OCI-LY1 (cell line): ENCODE results near the gene SH2D5.
"Not testable (repeated sequence)": the region's sequence is repeated elsewhere in the genome, so short reads cannot be mapped to it uniquely, and the experiment has no call there.

Source experiments
- H2AFZ ChIP-seq: fragments of 200-600 bp; sonication (generic), shearing (Covaris generic); 2 replicates; pipeline ENCODE4 v1.6.0; 2014; ENCODE audit warnings: antibody characterized with exemption, mild to moderate bottlenecking, low read length
- H3F3A ChIP-seq: fragments of 200-600 bp; sonication (generic), shearing (Covaris generic); 2 replicates; pipeline ENCODE4 v1.6.0; 2014; ENCODE audit warnings: mild to moderate bottlenecking, antibody characterized with exemption, low read length, moderate library complexity; ENCODE audit not compliant: insufficient read depth
- H3K27ac ChIP-seq: fragments of 200-600 bp; sonication (generic); 2 replicates; pipeline ENCODE4 v1.5.1; 2014; ENCODE audit warnings: low read length, mixed run types, mild to moderate bottlenecking, low read depth; ENCODE audit not compliant: poor library complexity, severe bottlenecking
- H3K27me3 ChIP-seq: fragments of 200-600 bp; sonication (generic); 2 replicates; pipeline ENCODE4 v1.6.0; 2014; ENCODE audit warnings: antibody characterized with exemption, mild to moderate bottlenecking, low read length, moderate library complexity; ENCODE audit not compliant: insufficient read depth
- H3K36me3 ChIP-seq: fragments of 200-600 bp; sonication (generic); 2 replicates; pipeline ENCODE4 v1.6.1; 2014; ENCODE audit warnings: mild to moderate bottlenecking, antibody characterized with exemption, low read length, moderate library complexity, mixed read lengths; ENCODE audit not compliant: insufficient read depth
- H3K4me1 ChIP-seq: fragments of 200-600 bp; sonication (generic); 2 replicates; pipeline ENCODE4 v1.5.1; 2014; ENCODE audit warnings: mild to moderate bottlenecking, low read length, moderate library complexity; ENCODE audit not compliant: insufficient read depth, severe bottlenecking
- H3K4me2 ChIP-seq: fragments of 200-600 bp; sonication (generic), shearing (Covaris generic); 2 replicates; pipeline ENCODE4 v1.6.1; 2014; ENCODE audit warnings: low read length
- H3K4me3 ChIP-seq: fragments of 200-600 bp; sonication (generic); 2 replicates; pipeline ENCODE4 v1.5.1; 2014; ENCODE audit warnings: low read length, low read depth, mild to moderate bottlenecking, mixed read lengths; ENCODE audit not compliant: poor library complexity, severe bottlenecking
- H3K79me2 ChIP-seq: fragments of 200-600 bp; shearing (Covaris generic); 2 replicates; pipeline ENCODE4 v1.6.1; 2016; ENCODE audit warnings: mixed run types, low read length, mixed read lengths; ENCODE audit not compliant: insufficient read depth
- H3K9ac ChIP-seq: fragments of 200-600 bp; sonication (generic), shearing (Covaris generic); 2 replicates; pipeline ENCODE4 v1.6.1; 2014; ENCODE audit warnings: mild to moderate bottlenecking, low read length, mixed read lengths
- H3K9me2 ChIP-seq: fragments of 200-600 bp; sonication (generic), shearing (Covaris generic); 2 replicates; pipeline ENCODE4 v1.6.1; 2014; ENCODE audit warnings: low read depth, mild to moderate bottlenecking, low read length, mixed read lengths
- H3K9me3 ChIP-seq: fragments of 200-600 bp; shearing (Covaris generic); 2 replicates; pipeline ENCODE4 v1.6.1; 2014; ENCODE audit warnings: low read length, mixed read lengths
- H4K20me1 ChIP-seq: fragments of 200-600 bp; sonication (generic), shearing (Covaris generic); 2 replicates; pipeline ENCODE4 v1.6.0; 2016; ENCODE audit warnings: mild to moderate bottlenecking, low read length; ENCODE audit not compliant: insufficient read depth
- CTCF ChIP-seq: fragments of 200-600 bp; sonication (generic), shearing (Covaris generic); IDR thresholded peaks from 2 replicates; pipeline ENCODE4 v1.5.1; 2017; ENCODE audit warnings: mild to moderate bottlenecking, antibody characterized with exemption, low read length, moderate library complexity, mixed read lengths
- EZH2 ChIP-seq: fragments of 200-600 bp; sonication (generic), shearing (Covaris generic); IDR thresholded peaks from 2 replicates; pipeline ENCODE4 v1.8.0; 2017; ENCODE audit warnings: borderline replicate concordance, mixed run types, mild to moderate bottlenecking, antibody characterized with exemption, low read length, moderate library complexity, mixed read lengths

Gene SH2D5

GRCh38 chr1:20680269-20680668 lies 52.2 kb downstream of the SH2D5 start:
- Histone ChIP-seq H4K20me1 (no peaks in the 10 kb centered on the region), H3K4me2 (no peak overlapping the region), H3K27ac (no peak overlapping the region), H3K4me1 (peaks cover 6% of the 10 kb centered on the region), H3K36me3 (no peaks in the 10 kb centered on the region; the same call in 1 of the 2 replicates), H2AFZ (no peak overlapping the region), H3K9me3 (0 out of 2 replicates have a peak, but pooled peaks cover 3% of the 10 kb centered on the region), H3K9me2 (no peaks in the 10 kb centered on the region), H3K79me2 (no peaks in the 10 kb centered on the region), H3K27me3 (peaks cover 9% of the 10 kb centered on the region; the same call in 1 of the 2 replicates), H3K4me3 (no peak overlapping the region), H3K9ac (no peak overlapping the region), H3F3A (no peaks in the 10 kb centered on the region)
- TF ChIP-seq EZH2 (no peak), CTCF (no peak)

- Histone ChIP-seq H3K36me3 (no peaks in the 10 kb centered on the region; the same call in 1 of the 2 replicates), H3K4me2 (no peak overlapping the region), H3K9me3 (0 out of 2 replicates have a peak, but pooled peaks cover 3% of the 10 kb centered on the region), H2AFZ (no peak overlapping the region), H3K9ac (no peak overlapping the region), H3F3A (no peaks in the 10 kb centered on the region), H3K4me3 (no peak overlapping the region), H4K20me1 (no peaks in the 10 kb centered on the region), H3K9me2 (no peaks in the 10 kb centered on the region), H3K79me2 (no peaks in the 10 kb centered on the region), H3K4me1 (peaks cover 6% of the 10 kb centered on the region), H3K27ac (no peak overlapping the region), H3K27me3 (peaks cover 9% of the 10 kb centered on the region; the same call in 1 of the 2 replicates)
- TF ChIP-seq EZH2 (no peak), CTCF (no peak)
Observed at GRCh38 chr1:20678599-20678998, 53.9 kb downstream of the SH2D5 start.

GRCh38 chr1:20673626-20674025 lies 58.9 kb downstream of the SH2D5 start:
- not testable (repeated sequence) for H3K4me1 ChIP-seq, H3K27me3 ChIP-seq, H2AFZ ChIP-seq, H3K27ac ChIP-seq, H4K20me1 ChIP-seq, H3K36me3 ChIP-seq, H3K9me3 ChIP-seq, H3K9ac ChIP-seq, H3K79me2 ChIP-seq, H3K4me2 ChIP-seq, H3K9me2 ChIP-seq, H3K4me3 ChIP-seq, H3F3A ChIP-seq

- no peaks in the 10 kb centered on the region for H4K20me1 ChIP-seq
- no peak for TF ChIP-seq CTCF
- no peak for TF ChIP-seq EZH2
- H3K9me2 ChIP-seq: no peaks in the 10 kb centered on the region
- H3K27me3 ChIP-seq: peaks cover 2% of the 10 kb centered on the region; the same call in 1 of the 2 replicates
- H3K27ac ChIP-seq: no peak overlapping the region
- no peak overlapping the region for H3K4me3 ChIP-seq
- H2AFZ ChIP-seq: no peak overlapping the region
- no peaks in the 10 kb centered on the region for H3K9me3 ChIP-seq
- no peaks in the 10 kb centered on the region for H3K36me3 ChIP-seq
- H3K9ac ChIP-seq: no peak overlapping the region
- H3K79me2 ChIP-seq: no peaks in the 10 kb centered on the region
- no peaks in the 10 kb centered on the region for H3K4me1 ChIP-seq
- H3F3A ChIP-seq: no peaks in the 10 kb centered on the region
- no peak overlapping the region for H3K4me2 ChIP-seq
Observed at GRCh38 chr1:20672265-20672632, 60.3 kb downstream of the SH2D5 start.
